ENCODE data around the gene CANT1.

CANT1 gene

DNA sequence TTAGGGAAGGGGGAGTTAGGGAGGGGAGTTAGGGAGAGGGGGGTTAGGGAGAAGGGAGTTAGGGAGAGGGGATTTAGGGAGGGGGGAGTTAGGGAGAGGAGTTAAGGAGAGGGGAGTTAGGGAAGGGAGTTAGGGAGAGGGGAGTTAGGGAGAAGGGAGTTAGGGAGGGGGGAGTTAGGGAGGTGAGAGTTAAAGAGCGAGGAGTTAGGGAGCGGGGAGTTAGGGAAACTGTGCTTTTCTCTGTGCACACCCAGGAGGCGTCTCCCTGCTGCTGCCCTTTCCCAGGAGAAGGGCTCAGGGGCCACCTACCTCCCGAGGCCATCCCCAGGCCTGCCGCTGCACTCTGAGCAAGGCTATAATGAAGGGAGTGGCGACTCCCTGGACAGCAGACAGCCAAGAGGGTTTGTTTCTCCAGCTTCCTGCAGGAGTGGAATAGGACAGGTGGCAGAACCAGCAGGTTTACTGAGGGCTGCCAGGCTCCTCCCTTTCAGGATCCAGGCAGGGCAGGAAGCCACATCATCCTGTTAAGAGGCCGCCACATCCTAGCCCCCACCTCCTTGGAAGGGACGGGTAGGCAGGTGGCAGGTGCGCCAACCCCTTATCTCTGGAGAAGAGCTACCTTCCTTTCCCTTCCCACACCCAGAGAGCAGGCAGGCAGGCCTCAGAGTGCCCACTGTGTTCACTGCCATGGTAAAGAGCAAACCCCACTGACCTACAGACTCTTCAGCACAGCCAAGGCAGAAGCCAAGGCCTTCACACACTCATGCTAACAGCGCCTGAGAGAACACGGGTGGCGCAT is 4.3 kb downstream of the CANT1 start:
- no peaks in the 10 kb centered on the region for H3K27me3 Mint-ChIP-seq (ENCODE audit: low read depth)
- peaks cover 8% of the 10 kb centered on the region for H3K36me3 Mint-ChIP-seq (ENCODE audit: low read depth)
- peaks cover 18% of the 10 kb centered on the region for H3K4me1 Mint-ChIP-seq
- H3K9me3 Mint-ChIP-seq: no peaks in the 10 kb centered on the region
- TF ChIP-seq, protein P1, sequence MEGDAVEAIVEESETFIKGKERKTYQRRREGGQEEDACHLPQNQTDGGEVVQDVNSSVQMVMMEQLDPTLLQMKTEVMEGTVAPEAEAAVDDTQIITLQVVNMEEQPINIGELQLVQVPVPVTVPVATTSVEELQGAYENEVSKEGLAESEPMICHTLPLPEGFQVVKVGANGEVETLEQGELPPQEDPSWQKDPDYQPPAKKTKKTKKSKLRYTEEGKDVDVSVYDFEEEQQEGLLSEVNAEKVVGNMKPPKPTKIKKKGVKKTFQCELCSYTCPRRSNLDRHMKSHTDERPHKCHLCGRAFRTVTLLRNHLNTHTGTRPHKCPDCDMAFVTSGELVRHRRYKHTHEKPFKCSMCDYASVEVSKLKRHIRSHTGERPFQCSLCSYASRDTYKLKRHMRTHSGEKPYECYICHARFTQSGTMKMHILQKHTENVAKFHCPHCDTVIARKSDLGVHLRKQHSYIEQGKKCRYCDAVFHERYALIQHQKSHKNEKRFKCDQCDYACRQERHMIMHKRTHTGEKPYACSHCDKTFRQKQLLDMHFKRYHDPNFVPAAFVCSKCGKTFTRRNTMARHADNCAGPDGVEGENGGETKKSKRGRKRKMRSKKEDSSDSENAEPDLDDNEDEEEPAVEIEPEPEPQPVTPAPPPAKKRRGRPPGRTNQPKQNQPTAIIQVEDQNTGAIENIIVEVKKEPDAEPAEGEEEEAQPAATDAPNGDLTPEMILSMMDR (IDR thresholded peaks at IDR 0.05; ENCODE audit: unreplicated experiment in 3 of 3): no peak
- peak overlapping the region in 1 of 3 experiments; percentile 38 for H3K4me3 Mint-ChIP-seq
- peak overlapping the region in 1 of 3 experiments; percentile 13 for H3K27ac Mint-ChIP-seq

GRCh38 chr17:79003661-79004411 is 5.7 kb downstream of the CANT1 start:
- Mint-ChIP-seq H3K27me3 (ENCODE audit: low read depth) (no peaks in the 10 kb centered on the region), H3K9me3 (no peaks in the 10 kb centered on the region), H3K4me3 (no peak overlapping the region), H3K36me3 (ENCODE audit: low read depth) (peaks cover 12% of the 10 kb centered on the region), H3K4me1 (peaks cover 12% of the 10 kb centered on the region), H3K27ac (peak overlapping the region in 1 of 3 experiments; percentile 78)
- TF ChIP-seq, protein P1 (IDR thresholded peaks at IDR 0.05; ENCODE audit: unreplicated experiment in 3 of 3): no peak

- no peaks in the 10 kb centered on the region for H3K9me3 Mint-ChIP-seq
- peaks cover 4% of the 10 kb centered on the region for H3K4me1 Mint-ChIP-seq
- H3K27me3 Mint-ChIP-seq (ENCODE audit: low read depth): no peaks in the 10 kb centered on the region
- TF ChIP-seq, protein P1 (IDR thresholded peaks at IDR 0.05; ENCODE audit: unreplicated experiment in 3 of 3): no peak
- H3K4me3 Mint-ChIP-seq: no peak overlapping the region
- peaks cover 13% of the 10 kb centered on the region for H3K36me3 Mint-ChIP-seq (ENCODE audit: low read depth)
- peak overlapping the region in 2 of 3 experiments; percentile 55 to 78 for H3K27ac Mint-ChIP-seq
Measured at GRCh38 chr17:79002796-79003593, 6.6 kb downstream of the CANT1 start.

GRCh38 chr17:79002291-79002690 is 7.3 kb downstream of the CANT1 start:
- Mint-ChIP-seq H3K36me3 (ENCODE audit: low read depth) (peaks cover 15% of the 10 kb centered on the region), H3K9me3 (no peaks in the 10 kb centered on the region), H3K4me3 (no peak overlapping the region), H3K4me1 (peaks cover under 1% of the 10 kb centered on the region), H3K27ac (peak overlapping the region in 2 of 3 experiments; percentile 31 to 55), H3K27me3 (ENCODE audit: low read depth) (no peaks in the 10 kb centered on the region)
- TF ChIP-seq, protein P1 (IDR thresholded peaks at IDR 0.05; ENCODE audit: unreplicated experiment in 3 of 3): no peak

DNA sequence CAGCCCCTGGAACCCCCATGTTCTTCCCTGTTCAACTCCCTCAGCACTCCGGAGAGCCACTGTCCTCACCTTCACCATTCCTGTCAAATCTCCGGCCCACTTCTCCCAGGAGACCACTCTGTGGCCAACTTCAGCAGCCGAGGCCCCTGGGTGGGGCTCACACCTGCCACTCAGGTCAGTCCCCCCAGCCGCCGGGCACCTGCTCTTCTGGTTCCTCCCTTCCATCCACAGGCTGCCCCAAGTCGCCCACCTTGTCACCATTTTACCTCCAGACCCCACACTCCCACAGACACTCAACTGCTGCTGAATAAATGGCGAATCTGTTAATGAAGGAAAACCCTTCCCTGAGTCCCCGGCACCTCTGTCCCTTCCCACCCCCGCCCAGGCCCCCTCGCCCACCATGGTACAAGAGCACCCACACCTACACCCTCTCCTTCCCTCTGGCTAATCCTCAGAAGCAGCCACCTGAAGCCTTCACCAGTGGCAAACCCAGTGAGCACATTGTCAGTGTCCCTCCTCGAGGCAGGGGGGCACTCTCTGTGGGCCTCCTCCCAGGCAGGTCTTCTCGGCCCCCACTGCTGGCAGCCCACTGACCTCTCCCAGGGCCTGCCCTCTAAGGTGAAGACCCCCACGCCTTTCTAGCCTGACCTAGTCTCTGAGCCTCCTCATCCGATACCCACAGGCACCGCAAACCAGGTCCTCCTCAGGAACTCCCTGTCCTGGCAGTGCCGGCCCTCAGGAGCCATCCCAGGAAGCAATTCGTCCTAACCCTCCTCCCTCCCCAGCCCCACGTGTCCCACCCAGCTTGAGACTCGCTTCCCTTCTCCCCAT is 8.2 kb downstream of the CANT1 start:
- TF ChIP-seq, protein P1 (IDR thresholded peaks at IDR 0.05; ENCODE audit: unreplicated experiment in 3 of 3): no peak
- Mint-ChIP-seq H3K36me3 (ENCODE audit: low read depth) (peaks cover 19% of the 10 kb centered on the region), H3K4me3 (no peak overlapping the region), H3K27me3 (ENCODE audit: low read depth) (no peaks in the 10 kb centered on the region), H3K4me1 (no peaks in the 10 kb centered on the region), H3K9me3 (no peaks in the 10 kb centered on the region), H3K27ac (no peak overlapping the region)
